ENCODE measurements around the gene KLHL24.

- no peak for TF ChIP-seq POLR2A (IDR thresholded peaks at IDR 0.05)
- TF ChIP-seq CTCF (IDR thresholded peaks at IDR 0.05): no peak
- TF ChIP-seq POLR2AphosphoS5 (IDR thresholded peaks at IDR 0.05; ENCODE audit: insufficient read depth in 1 of 2, low read depth in 1 of 2): no peak
These were observed 29.5 kb downstream of the KLHL24 start for GRCh38 chr3:183664913-183665381.
